GM12891 (cell line): ENCODE results near the gene PHACTR3.

Source experiments
- POLR2A ChIP-seq: IDR thresholded peaks from 2 replicates; pipeline ENCODE4 v1.6.1; 2011; ENCODE audit warnings: low read depth, low read length, control low read depth
- POLR2AphosphoS5 ChIP-seq: IDR thresholded peaks from 2 replicates; pipeline ENCODE4 v1.6.1; 2011; ENCODE audit warnings: low read depth, low read length, control low read depth
- POU2F2 ChIP-seq: IDR thresholded peaks from 2 replicates; pipeline ENCODE4 v1.6.1; 2011; ENCODE audit warnings: low read depth, mild to moderate bottlenecking, control low read depth, low read length, moderate library complexity
- TAF1 ChIP-seq: IDR thresholded peaks from 2 replicates; pipeline ENCODE4 v1.6.1; 2011; ENCODE audit warnings: low read depth, low read length, control low read depth

DNA sequence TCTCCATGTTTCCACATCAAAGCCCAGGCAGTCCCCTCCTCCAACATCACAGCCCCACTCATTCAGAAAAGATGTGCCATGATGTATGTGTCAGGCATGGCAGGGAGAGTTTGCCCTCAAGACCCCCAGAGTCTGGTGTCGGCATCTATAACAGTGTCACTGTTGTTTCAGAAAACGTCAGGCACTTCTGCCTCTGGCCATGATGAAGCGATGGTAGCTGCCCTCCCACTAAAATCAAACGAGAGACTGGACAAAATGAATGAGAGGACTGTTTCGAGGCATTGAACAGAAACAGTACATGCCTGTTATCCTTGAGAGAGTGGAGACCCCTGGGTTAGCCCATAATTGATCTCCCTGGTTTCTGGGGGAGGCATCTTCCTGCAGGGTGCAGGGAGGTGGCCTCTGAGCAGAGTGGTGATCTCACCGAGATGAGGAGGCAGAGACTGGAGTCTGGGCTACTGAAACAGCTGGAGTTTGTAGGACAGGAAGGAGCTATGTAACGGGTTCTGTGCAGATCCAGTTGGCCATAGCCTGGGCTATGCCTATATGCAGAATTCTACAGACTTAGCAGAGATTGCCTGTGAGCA lies 184.6 kb downstream of the PHACTR3 start:
- TF ChIP-seq POLR2A (no peak), POLR2AphosphoS5 (no peak), TAF1 (no peak), POU2F2 (no peak)
